DMS 273 (cell line): Measurements from ENCODE around the gene ATRIP.

Experiments
- DNase-seq: peaks from one replicate; lab custom pipeline; 2025; ENCODE audit not compliant: unreplicated experiment; lab: John Stamatoyannopoulos, UW

Gene ATRIP

GRCh38 chr3:48501196-48501595, 54.7 kb downstream of the ATRIP start:
- DNase-seq, result no peak

- DNase-seq, result no peak
Observed at GRCh38 chr3:48502121-48502520, 55.6 kb downstream of the ATRIP start.

GRCh38 chr3:48502728-48503168, 56.2 kb downstream of the ATRIP start:
- DNase-seq, result peak; percentile 47

GRCh38 chr3:48503401-48504050, 57.0 kb downstream of the ATRIP start:
- DNase-seq, result peak; percentile 23

GRCh38 chr3:48504051-48504946, 57.8 kb downstream of the ATRIP start, which contains the start of gene SHISA5:
Gene SHISA5 (minus strand): TSS chr3:48504174. CDS start chr3:48504094, 80 bp downstream.
- DNase-seq, result peak; percentile 58

- no peak for DNase-seq
Observed at GRCh38 chr3:48505146-48505545, 58.6 kb downstream of the ATRIP start.

- DNase-seq, result no peak
Observed at GRCh38 chr3:48505968-48506504, 59.5 kb downstream of the ATRIP start.

- peak; percentile 74 for DNase-seq
Observed at GRCh38 chr3:48507256-48508061, 60.9 kb downstream of the ATRIP start.

- DNase-seq, result no peak
Observed at GRCh38 chr3:48511551-48511950, 65.0 kb downstream of the ATRIP start.

GRCh38 chr3:48514431-48515227, 68.1 kb downstream of the ATRIP start:
- DNase-seq, result no peak
